KOPT-K1 (cell line): ENCODE data around the gene SERPINA5.
"Not testable (repeated sequence)": the region's sequence is repeated elsewhere in the genome, so short reads cannot be mapped to it uniquely, and the experiment has no call there.

ENCODE experiments used
- H3K27ac ChIP-seq: fragments of 200-600 bp; sonication (generic); 2 replicates; pipeline ENCODE4 v1.5.1; 2016; ENCODE audit warnings: antibody characterized with exemption, mild to moderate bottlenecking, low read depth, low read length; ENCODE audit not compliant: poor library complexity, severe bottlenecking
- H3K36me3 ChIP-seq: fragments of 200-600 bp; sonication (generic); 2 replicates; pipeline ENCODE4 v1.5.1; 2017; ENCODE audit warnings: antibody characterized with exemption, mild to moderate bottlenecking, low read length, moderate library complexity; ENCODE audit not compliant: insufficient read depth
- H3K9me3 ChIP-seq: fragments of 200-600 bp; sonication (generic); 2 replicates; pipeline ENCODE4 v1.5.1; 2017; ENCODE audit warnings: antibody characterized with exemption, low read length, mild to moderate bottlenecking; ENCODE audit not compliant: insufficient read depth, poor library complexity, severe bottlenecking

Gene SERPINA5

GRCh38 chr14:94598816-94599655, 17.8 kb downstream of the SERPINA5 start:
- H3K27ac ChIP-seq, result no peak overlapping the region
- H3K9me3 ChIP-seq, result no peaks in the 10 kb centered on the region
- no peaks in the 10 kb centered on the region for H3K36me3 ChIP-seq

DNA sequence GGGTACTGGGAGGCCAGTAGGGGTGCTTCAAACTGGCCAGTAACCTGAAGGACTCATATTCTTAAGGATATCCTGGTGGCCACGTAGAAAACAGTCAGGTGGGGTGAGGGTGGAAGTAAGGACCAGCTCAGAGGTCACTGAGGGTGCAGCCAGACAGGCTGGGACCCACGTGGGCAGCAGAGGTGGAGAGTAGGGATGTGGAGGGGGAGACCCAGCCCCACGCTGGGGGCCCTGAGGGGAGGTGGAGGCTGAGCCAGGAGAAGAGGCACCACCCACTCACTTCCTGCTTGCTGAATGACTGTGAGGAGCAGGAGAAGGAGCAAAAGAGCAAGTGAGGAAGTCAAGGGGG, 18.4 kb downstream of the SERPINA5 start:
- no peaks in the 10 kb centered on the region for H3K9me3 ChIP-seq
- H3K36me3 ChIP-seq, result no peaks in the 10 kb centered on the region
- H3K27ac ChIP-seq, result no peak overlapping the region

DNA sequence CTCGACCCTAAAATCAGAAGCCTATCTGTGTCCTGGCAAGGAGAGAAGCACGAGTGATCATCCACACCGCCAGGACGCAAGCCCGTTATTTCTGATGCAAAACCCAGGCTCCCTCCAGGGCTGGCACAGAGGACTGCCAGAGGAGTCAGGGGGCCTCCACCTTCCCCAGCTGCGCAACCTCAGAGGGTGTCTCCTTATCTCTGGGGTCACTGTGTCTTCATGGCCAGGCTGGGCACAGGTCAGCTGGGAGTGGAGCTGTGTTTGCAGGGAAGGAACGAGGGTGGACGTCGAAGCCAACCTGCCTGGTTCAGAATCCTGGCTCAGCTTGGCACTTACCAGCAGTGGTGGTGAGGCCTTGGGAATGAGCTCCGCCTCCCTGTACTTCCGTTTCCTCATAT, 18.9 kb downstream of the SERPINA5 start:
- H3K9me3 ChIP-seq, result no peaks in the 10 kb centered on the region
- no peaks in the 10 kb centered on the region for H3K36me3 ChIP-seq
- H3K27ac ChIP-seq, result no peak overlapping the region

DNA sequence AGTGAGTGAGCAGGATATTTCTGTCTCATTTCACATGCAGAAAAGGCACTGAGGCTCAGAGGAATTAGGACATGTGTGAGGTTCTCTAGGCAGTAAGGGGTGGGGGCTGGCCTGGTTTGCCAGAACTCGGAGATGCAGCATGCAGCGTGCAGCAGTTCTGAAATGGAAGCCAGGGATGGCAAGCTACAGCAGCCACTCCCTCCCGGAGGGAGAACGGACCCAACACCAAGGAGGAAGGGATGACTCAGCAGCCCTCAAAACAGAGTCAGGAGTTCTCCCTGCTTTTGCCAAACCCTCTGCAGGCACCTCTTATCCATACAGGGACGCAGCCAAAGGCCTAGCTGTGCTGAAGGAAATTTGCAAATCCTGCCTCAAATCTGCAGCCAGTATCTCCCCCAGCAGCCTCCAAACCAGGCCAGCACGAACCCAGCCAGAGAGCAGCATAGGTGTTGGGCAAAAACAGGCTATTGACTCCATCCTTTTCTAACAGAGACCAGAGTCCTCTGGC, 20.7 kb downstream of the SERPINA5 start:
- Histone ChIP-seq H3K9me3 (no peaks in the 10 kb centered on the region), H3K36me3 (no peaks in the 10 kb centered on the region)

GRCh38 chr14:94602722-94603121, 21.5 kb downstream of the SERPINA5 start:
- H3K9me3 ChIP-seq, result no peaks in the 10 kb centered on the region
- H3K36me3 ChIP-seq, result no peaks in the 10 kb centered on the region
- H3K27ac ChIP-seq, result no peak overlapping the region

More for the DNA sequence above, 20.7 kb downstream of the SERPINA5 start:
- no peak overlapping the region for H3K27ac ChIP-seq

- H3K9me3 ChIP-seq, result no peaks in the 10 kb centered on the region
- H3K36me3 ChIP-seq, result no peaks in the 10 kb centered on the region
- no peak overlapping the region for H3K27ac ChIP-seq
Observed at GRCh38 chr14:94605361-94605760, 24.1 kb downstream of the SERPINA5 start.

DNA sequence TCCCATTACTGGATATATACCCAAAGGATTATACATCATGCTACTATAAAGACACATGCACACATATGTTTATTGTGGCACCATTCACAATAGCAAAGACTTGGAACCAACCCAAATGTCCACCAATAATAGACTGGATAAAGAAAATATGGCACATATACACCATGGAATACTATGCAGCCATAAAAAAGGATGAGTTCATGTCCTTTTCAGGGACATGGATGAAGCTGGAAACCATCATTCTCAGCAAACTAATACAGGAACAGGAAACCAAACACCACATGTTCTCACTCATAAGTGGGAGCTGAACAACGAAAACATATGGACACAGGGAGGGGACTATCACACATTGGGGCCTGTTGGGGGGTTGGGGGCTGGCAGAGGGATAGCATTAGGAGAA, 27.7 kb downstream of the SERPINA5 start:
- not testable (repeated sequence) for H3K36me3 ChIP-seq, H3K27ac ChIP-seq, H3K9me3 ChIP-seq

GRCh38 chr14:94611179-94611578, 30.0 kb downstream of the SERPINA5 start:
- no peaks in the 10 kb centered on the region for H3K36me3 ChIP-seq
- no peaks in the 10 kb centered on the region for H3K9me3 ChIP-seq
- no peak overlapping the region for H3K27ac ChIP-seq

GRCh38 chr14:94612174-94612573, 30.9 kb downstream of the SERPINA5 start, which contains the start of gene SERPINA3:
Gene SERPINA3, plus strand, starts transcription at chr14:94612391. Its CDS starts 2,051 bp downstream, at chr14:94614442.
- H3K36me3 ChIP-seq, result no peaks in the 10 kb centered on the region
- H3K27ac ChIP-seq, result no peak within 1 kb of the TSS
- peaks cover 4% of the 10 kb centered on the region for H3K9me3 ChIP-seq

GRCh38 chr14:94612580-94613554, 31.6 kb downstream of the SERPINA5 start:
- H3K27ac ChIP-seq, result no peak overlapping the region
- no peaks in the 10 kb centered on the region for H3K36me3 ChIP-seq
- H3K9me3 ChIP-seq, result peaks cover 9% of the 10 kb centered on the region

DNA sequence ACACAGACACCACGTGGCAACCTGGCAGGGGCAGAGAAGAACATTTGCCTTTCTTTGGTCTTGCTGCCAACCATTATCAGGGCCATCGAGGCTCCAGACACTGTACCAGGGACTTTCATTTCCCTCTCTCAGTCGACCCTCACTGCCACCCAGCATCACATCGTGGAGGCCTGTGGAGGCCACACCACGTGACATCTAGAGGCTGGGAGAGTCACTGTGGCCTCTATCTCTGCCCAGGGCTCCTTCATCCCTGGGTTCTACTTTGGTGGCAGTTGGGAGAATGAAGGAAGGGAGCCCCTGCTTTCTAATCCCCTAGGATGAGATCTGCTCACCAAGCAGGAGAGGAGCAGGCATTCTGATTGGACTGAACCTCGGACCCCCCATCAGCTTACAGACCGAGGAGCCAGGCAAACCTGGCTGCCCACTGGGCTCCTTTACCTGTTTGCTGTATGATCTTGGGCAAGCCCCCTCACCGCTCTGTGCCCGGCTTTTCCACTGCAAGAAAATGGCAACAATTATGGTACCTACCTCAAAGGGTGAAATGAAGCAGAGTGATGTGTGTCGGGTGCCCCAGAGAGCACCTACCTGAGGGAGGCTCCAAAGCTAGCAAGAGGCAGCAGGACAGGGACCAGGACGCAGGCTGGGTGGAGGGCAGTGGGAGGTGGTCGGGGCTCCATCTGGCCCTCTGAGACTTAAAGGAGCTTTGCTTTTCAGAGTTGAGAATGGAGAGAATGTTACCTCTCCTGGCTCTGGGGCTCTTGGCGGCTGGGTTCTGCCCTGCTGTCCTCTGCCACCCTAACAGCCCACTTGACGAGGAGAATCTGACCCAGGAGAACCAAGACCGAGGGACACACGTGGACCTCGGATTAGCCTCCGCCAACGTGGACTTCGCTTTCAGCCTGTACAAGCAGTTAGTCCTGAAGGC, 32.8 kb downstream of the SERPINA5 start:
- Histone ChIP-seq H3K9me3 (peaks cover 20% of the 10 kb centered on the region), H3K36me3 (no peaks in the 10 kb centered on the region), H3K27ac (no peak overlapping the region)

- Histone ChIP-seq H3K9me3 (peaks cover 21% of the 10 kb centered on the region), H3K36me3 (no peaks in the 10 kb centered on the region), H3K27ac (no peak overlapping the region)
Observed at GRCh38 chr14:94614802-94615201, 33.6 kb downstream of the SERPINA5 start.

DNA sequence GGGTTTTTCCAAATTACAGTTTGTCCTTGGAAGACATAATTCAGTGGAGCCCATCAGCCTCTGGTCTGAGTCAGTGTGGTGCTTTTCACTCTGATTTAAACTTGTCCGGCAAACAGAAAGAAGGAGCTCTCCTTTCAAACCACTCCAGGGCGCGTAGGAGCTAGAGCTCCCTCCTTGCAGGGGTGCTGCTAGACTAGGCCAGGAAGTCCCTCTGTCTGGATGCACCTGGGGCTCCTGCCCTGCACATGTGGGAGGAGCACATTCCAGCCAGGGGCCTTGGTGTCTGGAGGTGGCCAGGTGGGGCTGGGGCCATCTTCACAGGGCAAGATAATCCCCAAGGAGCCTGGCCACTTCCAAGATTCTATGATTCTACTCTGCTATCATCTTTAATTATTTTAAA, 34.0 kb downstream of the SERPINA5 start:
- no peaks in the 10 kb centered on the region for H3K36me3 ChIP-seq
- peaks cover 21% of the 10 kb centered on the region for H3K9me3 ChIP-seq
- no peak overlapping the region for H3K27ac ChIP-seq

- Histone ChIP-seq H3K27ac (no peak overlapping the region), H3K9me3 (peaks cover 21% of the 10 kb centered on the region), H3K36me3 (no peaks in the 10 kb centered on the region)
Observed at GRCh38 chr14:94615823-94616570, 34.8 kb downstream of the SERPINA5 start.
